Gastrocnemius medialis (tissue), 4 donors: Measurements from ENCODE around the gene GNL3. TPM values are rescaled to one million over a fixed set of nuclear protein-coding genes. Genes with fewer than 3 reads are reported as not detected.

Experiments
- ATAC-seq, 2 donors: fragments of 150-250 bp; one replicate each; pipeline ENCODE4 v1.9.1; 2016
- DNase-seq, 2 donors: peaks; one replicate each; pipeline ENCODE4 v3.0.0-alpha.2; 2019
- H3K27ac ChIP-seq, 4 donors: fragments of 200-600 bp; sonication (generic); 1 replicate in 1 of 4; 2 replicates in 3 of 4; pipeline ENCODE4 v1.5.1; 2016 to 2018; ENCODE audit warnings: mild to moderate bottlenecking in 2 of 4, moderate library complexity in 1 of 4
- H3K27me3 ChIP-seq, 3 donors: fragments of 200-600 bp; sonication (generic) in 2 of 3; 1 replicate in 1 of 3; 2 replicates in 2 of 3; pipeline versions ENCODE4 v1.5.1 to v1.6.0; 2016 to 2019; ENCODE audit warnings: mild to moderate bottlenecking in 1 of 3, moderate library complexity in 1 of 3
- H3K36me3 ChIP-seq, 2 donors: fragments of 200-600 bp; sonication (generic) in 1 of 2; one replicate each; pipeline ENCODE4 v1.5.1; 2017 to 2018
- H3K4me1 ChIP-seq, 2 donors: fragments of 200-600 bp; sonication (generic) in 1 of 2; one replicate each; pipeline ENCODE4 v1.5.1; 2016 to 2017; ENCODE audit warnings: mild to moderate bottlenecking in 2 of 2
- H3K4me3 ChIP-seq, 4 donors: fragments of 200-600 bp; sonication (generic) in 3 of 4; 1 replicate in 1 of 4; 2 replicates in 3 of 4; pipeline ENCODE4 v1.5.1; 2016 to 2019; ENCODE audit warnings: mild to moderate bottlenecking in 2 of 4
- H3K9me3 ChIP-seq, 3 donors: fragments of 200-600 bp; sonication (generic) in 2 of 3; 1 replicate in 1 of 3; 2 replicates in 2 of 3; pipeline ENCODE4 v1.5.1; 2016 to 2019
- POLR2A ChIP-seq, 2 donors: fragments of 450-650 bp; IDR thresholded peaks; one replicate each; pipeline ENCODE4 v1.6.1; 2017; ENCODE audit warnings: antibody characterized with exemption in 2 of 2, mild to moderate bottlenecking in 2 of 2, moderate library complexity in 2 of 2
- in situ Hi-C, 4 donors: fragments of 200-750 bp; cut with MboI; loops; one replicate each; pipeline versions ENCODE4 v1.15.0 to v1.8.0; 2017; ENCODE audit warnings: low sequenced_read_pairs in 4 of 4
- intact Hi-C: fragments of 100-400 bp; cut with DNase I; formaldehyde crosslinking; loops from one replicate; pipeline ENCODE4 v1.15.1; 2023; ENCODE audit warnings: low total_unique reads
- total RNA-seq, 4 donors: library from RNA; depleted of rRNA; stranded (reverse); fragments of >200 nt; gene quantifications; one replicate each; pipeline versions ENCODE4 v1.1.0 to v1.2.3, GENCODE V29; 2016
- TF ChIP-seq, protein P1 (sequence below), 5 experiments: fragments of 450-650 bp in 3 of 5; fragments of 200-600 bp in 2 of 5; sonication (generic) in 2 of 5; IDR thresholded peaks in 4 of 5; conservative IDR thresholded peaks in 1 of 5; 1 replicate in 4 of 5; 2 replicates in 1 of 5; pipeline ENCODE4 v1.5.1; 2016 to 2019; ENCODE audit warnings: antibody characterized with exemption in 5 of 5, mild to moderate bottlenecking in 3 of 5, moderate library complexity in 3 of 5

The GNL3 gene
- total RNA-seq, 4 donors from 2014 or later = 67.6 to 108 (median 94.2) TPM

DNA sequence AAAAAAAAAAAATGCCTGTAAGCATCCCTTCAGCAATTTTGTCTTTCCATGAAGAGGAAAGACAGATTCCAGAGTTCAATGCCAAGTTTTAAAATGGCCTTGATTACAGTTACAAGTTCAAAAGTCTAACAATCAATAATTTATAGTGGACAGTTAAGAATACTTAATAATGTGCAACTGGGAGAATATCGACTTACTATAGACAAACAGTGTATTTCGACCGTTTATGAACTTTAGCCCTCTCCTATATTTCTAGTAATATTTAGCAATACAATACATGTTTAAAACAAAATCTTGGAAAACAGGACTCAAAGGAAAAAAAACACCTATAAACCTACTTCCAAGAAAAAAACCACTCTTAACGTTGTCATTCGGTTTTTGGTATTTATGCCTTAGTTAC is 1.6 kb upstream of the GNL3 start:
- Histone ChIP-seq H3K4me1 (peaks cover 31 to 51% of the 10 kb centered on the region in 2 donors), H3K4me3 (peak overlapping the region in 1 of 4 donors; percentile 85), H3K36me3 (peaks cover 0 to 50% of the 10 kb centered on the region in 2 donors), H3K27me3 (no peaks in the 10 kb centered on the region), H3K27ac (peak overlapping the region; percentile 84 to 94 (median 92)), H3K9me3 (no peaks in the 10 kb centered on the region)
- intact Hi-C loops (loop anchor here (2.0 to 10.0 kb wide), 2 partner anchors 147 to 1211 kb away; partner anchors contain the start of genes SELENOK and UQCC5), in situ Hi-C loops (no loop called here)
- DNase-seq (no peak), ATAC-seq (no peak)
- TF ChIP-seq, protein P1, sequence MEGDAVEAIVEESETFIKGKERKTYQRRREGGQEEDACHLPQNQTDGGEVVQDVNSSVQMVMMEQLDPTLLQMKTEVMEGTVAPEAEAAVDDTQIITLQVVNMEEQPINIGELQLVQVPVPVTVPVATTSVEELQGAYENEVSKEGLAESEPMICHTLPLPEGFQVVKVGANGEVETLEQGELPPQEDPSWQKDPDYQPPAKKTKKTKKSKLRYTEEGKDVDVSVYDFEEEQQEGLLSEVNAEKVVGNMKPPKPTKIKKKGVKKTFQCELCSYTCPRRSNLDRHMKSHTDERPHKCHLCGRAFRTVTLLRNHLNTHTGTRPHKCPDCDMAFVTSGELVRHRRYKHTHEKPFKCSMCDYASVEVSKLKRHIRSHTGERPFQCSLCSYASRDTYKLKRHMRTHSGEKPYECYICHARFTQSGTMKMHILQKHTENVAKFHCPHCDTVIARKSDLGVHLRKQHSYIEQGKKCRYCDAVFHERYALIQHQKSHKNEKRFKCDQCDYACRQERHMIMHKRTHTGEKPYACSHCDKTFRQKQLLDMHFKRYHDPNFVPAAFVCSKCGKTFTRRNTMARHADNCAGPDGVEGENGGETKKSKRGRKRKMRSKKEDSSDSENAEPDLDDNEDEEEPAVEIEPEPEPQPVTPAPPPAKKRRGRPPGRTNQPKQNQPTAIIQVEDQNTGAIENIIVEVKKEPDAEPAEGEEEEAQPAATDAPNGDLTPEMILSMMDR (IDR thresholded peaks at IDR 0.05 in 4 of 5, conservative IDR thresholded peaks at IDR 0.05 in 1 of 5) = no peak
- TF ChIP-seq POLR2A (IDR thresholded peaks at IDR 0.05) = no peak

DNA sequence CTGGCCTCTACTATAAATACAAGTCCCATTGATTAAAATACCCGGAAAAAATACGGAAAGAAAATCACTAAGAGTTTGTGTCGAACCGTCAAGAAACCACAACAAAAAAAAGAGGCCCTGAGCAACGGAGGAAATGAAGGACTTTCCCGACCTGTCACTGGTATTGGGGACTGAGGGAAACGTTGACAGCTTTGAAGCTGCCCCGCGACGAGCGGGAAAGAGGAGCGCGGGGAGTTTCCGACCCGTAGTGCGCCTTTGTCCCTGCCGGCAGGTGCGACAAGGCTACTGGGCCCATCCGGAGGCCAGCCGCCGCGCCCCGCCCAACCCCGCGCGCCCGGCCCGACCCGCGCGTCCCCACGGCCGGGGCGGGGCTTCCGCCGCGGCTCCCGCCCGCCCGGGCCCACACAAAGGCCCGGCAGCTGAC is 535 bp upstream of the GNL3 start:
- TF ChIP-seq, protein P1 (IDR thresholded peaks at IDR 0.05 in 4 of 5, conservative IDR thresholded peaks at IDR 0.05 in 1 of 5) = peak in 1 of 5 experiments; percentile 3
- TF ChIP-seq POLR2A (IDR thresholded peaks at IDR 0.05) = no peak
- in situ Hi-C loops (no loop called here), intact Hi-C loops (loop anchor here (1.0 to 10.0 kb wide), 6 partner anchors 20 to 1210 kb away; partner anchors contain the start of genes GLT8D1, ITIH4, SELENOK and STIMATE)
- ATAC-seq (peak; percentile 89 to 93), DNase-seq (peak; percentile 55 to 80)
- Histone ChIP-seq H3K9me3 (no peaks in the 10 kb centered on the region), H3K27ac (peak overlapping the region; percentile 84 to 94 (median 92)), H3K36me3 (peaks cover 0 to 50% of the 10 kb centered on the region in 2 donors), H3K27me3 (no peaks in the 10 kb centered on the region), H3K4me3 (peak overlapping the region; percentile 61 to 87 (median 85)), H3K4me1 (peaks cover 31 to 42% of the 10 kb centered on the region in 2 donors)

DNA sequence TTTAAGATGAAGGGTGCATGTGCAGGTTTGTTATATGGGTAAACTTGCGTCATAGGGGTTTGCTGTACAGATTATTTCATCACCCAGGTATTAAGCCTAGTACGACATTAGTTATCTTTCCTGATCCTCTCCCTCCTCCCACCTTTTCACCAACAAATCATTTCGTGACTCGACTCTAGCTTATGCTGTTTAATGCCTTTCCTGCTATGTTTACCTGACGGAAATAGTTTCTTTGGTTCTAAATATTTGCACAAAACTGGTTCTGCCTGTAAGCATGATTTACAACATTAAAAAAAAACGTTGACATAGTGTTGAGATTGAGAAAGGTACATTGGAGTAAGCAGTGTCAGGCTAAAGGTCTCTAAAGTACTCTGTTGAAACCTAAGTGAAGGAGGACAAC is 2.4 kb downstream of the GNL3 start:
- no peak for TF ChIP-seq POLR2A (IDR thresholded peaks at IDR 0.05)
- TF ChIP-seq, protein P1 (IDR thresholded peaks at IDR 0.05 in 4 of 5, conservative IDR thresholded peaks at IDR 0.05 in 1 of 5) = no peak
- intact Hi-C loops (loop anchor here (5.0 to 10.0 kb wide), 4 partner anchors 144 to 1207 kb away; partner anchors contain the start of genes ITIH4, SELENOK and STIMATE), in situ Hi-C loops (no loop called here)
- H3K4me3 ChIP-seq = no peak overlapping the region
- H3K9me3 ChIP-seq = no peaks in the 10 kb centered on the region
- H3K27ac ChIP-seq = no peak overlapping the region
- H3K27me3 ChIP-seq = no peaks in the 10 kb centered on the region
- peaks cover 23 to 26% of the 10 kb centered on the region in 2 donors for H3K4me1 ChIP-seq
- DNase-seq (no peak), ATAC-seq (no peak)
- H3K36me3 ChIP-seq = peaks cover 0 to 64% of the 10 kb centered on the region in 2 donors

DNA sequence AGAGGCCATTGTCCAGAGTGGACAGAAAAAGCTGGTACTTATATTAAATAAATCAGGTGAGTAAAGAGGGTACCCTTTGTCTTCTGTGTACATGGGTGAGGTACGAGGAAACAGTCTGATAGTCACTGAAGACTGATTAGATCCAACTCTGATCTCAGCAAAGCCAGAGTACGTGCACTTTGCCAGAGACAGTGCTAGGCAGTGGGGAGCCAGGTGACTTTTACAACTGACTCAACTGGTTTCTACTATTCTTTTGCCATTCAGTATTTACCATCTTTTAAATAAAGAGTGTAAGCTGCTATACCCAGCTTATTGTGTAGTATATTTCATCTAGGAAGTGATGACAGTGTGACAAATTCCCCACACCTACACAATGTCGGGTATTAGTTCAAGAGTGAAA is 3.3 kb downstream of the GNL3 start:
- Histone ChIP-seq H3K9me3 (no peaks in the 10 kb centered on the region), H3K4me3 (no peak overlapping the region), H3K27me3 (no peaks in the 10 kb centered on the region), H3K27ac (no peak overlapping the region), H3K36me3 (peaks cover 4 to 72% of the 10 kb centered on the region in 2 donors), H3K4me1 (peaks cover 18 to 22% of the 10 kb centered on the region in 2 donors)
- no peak for TF ChIP-seq POLR2A (IDR thresholded peaks at IDR 0.05)
- TF ChIP-seq, protein P1 (IDR thresholded peaks at IDR 0.05 in 4 of 5, conservative IDR thresholded peaks at IDR 0.05 in 1 of 5) = no peak
- DNase-seq = no peak
- intact Hi-C loops (loop anchor here (5.0 to 10.0 kb wide), 4 partner anchors 143 to 1206 kb away; partner anchors contain the start of genes ITIH4, SELENOK and STIMATE), in situ Hi-C loops (no loop called here)
- ATAC-seq = no peak
